ENCODE results near the gene GPR146.
"Not testable (repeated sequence)": the region's sequence is repeated elsewhere in the genome, so short reads cannot be mapped to it uniquely, and the experiment has no call there.

The GPR146 gene

DNA sequence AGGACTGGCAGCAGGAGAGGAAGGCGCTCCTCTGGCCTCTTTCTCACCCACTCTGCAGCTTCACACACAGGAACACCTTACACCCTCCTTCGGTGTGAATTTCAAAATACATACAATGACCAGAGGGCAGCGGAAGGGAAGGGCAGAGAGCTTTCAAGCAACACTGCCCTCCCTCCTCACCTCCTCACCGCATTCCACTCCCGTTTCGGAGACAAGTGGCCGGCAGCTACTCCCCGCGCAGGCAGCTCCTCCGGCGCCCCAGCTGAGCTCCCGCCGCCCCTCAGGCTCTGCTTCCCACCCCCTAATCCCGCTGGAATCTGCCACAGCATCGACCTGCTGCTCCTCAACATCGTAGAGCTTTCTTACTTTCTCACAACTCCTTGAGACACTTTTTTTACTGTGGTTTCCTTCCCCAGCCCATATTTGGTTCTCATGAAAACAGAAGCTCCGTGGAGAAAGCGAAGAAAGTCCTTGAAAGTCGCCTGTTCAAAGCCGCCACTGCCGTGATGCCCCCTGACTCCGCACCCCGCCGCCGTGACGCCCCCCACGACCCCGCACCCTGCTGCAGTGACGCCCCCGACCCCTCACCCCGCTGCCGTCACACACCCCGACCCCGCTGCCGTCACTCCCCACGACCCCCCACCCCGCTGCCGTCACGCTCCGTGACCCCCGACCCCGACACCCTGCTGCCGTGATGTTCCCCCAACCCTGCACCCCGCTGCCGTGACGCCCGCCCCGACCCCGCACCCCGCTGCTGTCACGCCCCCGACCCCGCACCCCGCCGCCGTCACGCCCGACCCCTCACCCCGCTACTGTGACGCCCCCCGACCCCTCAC, 29.0 kb downstream of the GPR146 start:
- no peak for TF ChIP-seq GATA1 (IDR thresholded peaks at IDR 0.05; ENCODE audit: low read depth, low read length)
- TF ChIP-seq POLR2A (IDR thresholded peaks at IDR 0.05; ENCODE audit: low read length), result no peak
- no peak for DNase-seq

DNA sequence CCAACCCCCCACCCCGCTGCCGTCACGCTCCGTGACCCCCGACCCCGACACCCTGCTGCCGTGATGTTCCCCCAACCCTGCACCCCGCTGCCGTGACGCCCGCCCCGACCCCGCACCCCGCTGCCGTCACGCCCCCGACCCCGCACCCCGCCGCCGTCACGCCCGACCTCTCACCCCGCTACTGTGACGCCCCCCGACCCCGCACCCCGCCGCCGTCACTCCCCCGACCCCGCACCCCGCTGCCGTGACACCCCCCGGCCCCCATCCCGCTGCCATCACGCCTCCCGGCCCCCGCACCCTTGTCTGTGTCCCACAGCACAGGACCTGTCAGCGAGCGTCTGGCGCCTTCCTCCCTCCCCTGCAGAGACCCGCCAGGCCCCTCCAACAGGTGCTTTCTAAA, 29.7 kb downstream of the GPR146 start:
- DNase-seq, result not testable (repeated sequence)

DNA sequence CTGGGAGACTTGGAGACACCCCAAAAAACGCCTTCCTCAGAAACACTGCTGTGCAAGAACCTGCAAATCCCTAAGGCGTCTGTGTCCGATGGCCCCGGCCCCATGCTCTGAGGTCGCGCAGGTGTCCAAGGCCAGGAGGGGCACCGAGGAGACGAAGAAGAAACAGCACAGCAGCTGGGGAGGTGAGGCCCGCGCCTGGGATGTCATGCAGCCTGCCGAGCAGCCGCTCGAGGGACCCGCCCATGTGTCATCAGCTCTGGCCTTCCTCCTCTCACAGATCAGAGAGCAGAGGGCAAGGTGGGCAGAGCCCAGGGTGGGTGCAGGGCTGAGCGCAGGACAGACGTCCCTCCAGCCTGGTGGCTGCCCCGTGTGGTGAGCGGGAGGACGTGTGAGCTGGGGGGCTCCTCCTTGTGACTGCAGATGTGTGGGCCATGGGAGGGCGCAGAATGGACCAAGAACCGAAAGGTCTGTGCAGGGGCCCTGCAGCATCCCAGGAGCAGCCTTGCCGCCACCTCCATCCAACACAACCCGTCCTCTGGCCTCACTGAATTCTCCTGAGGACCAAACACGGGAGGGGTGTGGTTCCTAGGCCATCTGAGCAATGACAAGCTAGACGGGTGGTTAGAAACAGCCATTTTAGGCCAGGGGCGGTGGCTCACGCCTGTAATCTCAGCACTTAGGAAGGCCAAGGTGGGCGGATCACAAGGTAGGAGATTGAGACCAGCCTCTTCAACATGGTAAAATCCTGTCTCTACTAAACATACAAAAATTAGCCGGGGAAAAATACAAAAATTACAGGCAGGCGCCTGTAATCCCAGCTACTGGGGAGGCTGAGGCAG, 30.5 kb downstream of the GPR146 start:
- TF ChIP-seq GATA1 (IDR thresholded peaks at IDR 0.05; ENCODE audit: low read depth, low read length), result no peak
- no peak for TF ChIP-seq POLR2A (IDR thresholded peaks at IDR 0.05; ENCODE audit: low read length)

DNA sequence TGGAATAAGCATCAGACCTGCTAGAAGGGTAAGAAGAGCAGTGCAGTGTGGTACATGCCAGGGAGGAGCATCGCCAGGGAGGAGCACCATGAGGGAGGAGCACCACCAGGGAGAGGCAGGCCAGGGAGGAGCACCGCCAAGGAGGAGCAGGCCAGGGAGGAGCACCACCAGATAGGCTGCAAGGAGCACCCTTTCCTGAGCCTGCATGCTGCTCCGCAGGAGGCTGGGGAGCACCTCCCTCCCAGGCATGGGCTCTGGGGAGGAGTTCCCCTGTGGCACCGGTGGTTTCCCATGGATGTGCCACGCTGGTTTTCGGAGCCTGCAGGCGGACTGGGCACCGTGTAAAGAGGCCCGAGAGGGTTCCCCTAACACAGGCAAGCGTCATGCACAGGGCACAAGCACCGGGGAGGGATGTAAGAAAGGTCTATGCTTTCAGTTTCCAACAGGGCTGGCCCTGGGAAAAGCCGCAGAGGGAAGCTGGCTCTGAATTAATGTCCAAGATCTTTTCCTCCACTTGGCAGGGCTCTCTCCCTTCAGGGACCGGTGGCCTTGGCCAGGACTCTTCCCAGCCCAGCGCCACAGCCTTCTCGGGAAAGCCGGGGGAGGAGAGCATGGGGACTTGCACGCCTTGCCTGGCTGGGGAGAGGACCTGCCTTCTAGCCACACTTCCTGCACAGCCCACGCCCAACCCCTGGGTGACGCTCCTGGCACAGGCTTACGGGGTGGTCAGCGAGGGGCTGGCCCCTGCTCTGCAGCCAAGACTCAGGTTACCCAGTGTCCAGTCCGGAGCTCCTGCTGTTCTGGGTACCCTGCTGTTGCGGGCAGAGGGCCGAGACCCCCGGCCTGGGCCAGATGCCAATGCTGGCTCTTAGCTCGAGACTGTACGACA, 32.1 kb downstream of the GPR146 start:
- no peak for DNase-seq
- TF ChIP-seq POLR2A (IDR thresholded peaks at IDR 0.05; ENCODE audit: low read length) (no peak), GATA1 (IDR thresholded peaks at IDR 0.05; ENCODE audit: low read depth, low read length) (no peak)

More for the DNA sequence above, 30.5 kb downstream of the GPR146 start:
- DNase-seq, result no peak

DNA sequence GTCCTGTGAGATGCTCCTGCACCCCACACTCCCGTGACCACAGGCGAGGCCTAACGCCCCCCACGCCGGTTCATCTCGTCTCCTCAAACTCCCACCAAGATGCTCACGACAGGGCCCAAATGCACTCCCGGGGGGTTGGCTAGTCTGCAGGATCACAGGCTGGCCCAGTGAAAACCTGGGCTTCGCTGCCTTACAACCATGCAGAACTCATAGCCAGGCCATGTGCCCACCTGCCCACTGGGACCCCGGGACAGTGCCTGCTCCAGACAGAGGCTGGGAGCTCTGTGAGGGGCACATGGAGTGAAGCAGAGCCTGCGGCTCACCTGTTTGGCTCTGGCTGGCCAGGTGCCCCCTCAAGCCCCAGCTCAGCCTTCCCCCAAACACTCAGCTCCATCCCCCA, 34.2 kb downstream of the GPR146 start:
- no peak for TF ChIP-seq GATA1 (IDR thresholded peaks at IDR 0.05; ENCODE audit: low read depth, low read length)
- no peak for TF ChIP-seq POLR2A (IDR thresholded peaks at IDR 0.05; ENCODE audit: low read length)
- no peak for DNase-seq

DNA sequence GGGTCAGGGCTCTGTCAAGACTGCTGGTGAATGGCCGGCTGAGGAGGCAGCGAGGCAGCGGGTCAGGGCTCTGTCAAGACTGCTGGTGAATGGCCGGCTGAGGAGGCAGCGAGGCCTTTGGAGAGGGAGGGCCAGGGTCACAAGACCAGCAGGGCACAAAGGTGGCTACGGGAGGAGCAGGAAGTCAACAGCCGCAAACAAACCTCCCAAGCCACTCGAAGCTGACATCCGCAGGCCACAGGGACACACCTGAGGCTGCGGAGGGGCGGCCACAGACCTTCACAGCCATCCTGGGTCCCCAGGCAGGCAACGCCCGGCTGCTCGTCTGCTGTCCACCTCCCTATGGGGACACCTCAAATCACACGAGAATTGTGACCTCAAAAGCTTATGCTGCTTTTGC, 34.6 kb downstream of the GPR146 start:
- no peak for DNase-seq
- TF ChIP-seq GATA1 (IDR thresholded peaks at IDR 0.05; ENCODE audit: low read depth, low read length), result no peak
- TF ChIP-seq POLR2A (IDR thresholded peaks at IDR 0.05; ENCODE audit: low read length), result no peak

DNA sequence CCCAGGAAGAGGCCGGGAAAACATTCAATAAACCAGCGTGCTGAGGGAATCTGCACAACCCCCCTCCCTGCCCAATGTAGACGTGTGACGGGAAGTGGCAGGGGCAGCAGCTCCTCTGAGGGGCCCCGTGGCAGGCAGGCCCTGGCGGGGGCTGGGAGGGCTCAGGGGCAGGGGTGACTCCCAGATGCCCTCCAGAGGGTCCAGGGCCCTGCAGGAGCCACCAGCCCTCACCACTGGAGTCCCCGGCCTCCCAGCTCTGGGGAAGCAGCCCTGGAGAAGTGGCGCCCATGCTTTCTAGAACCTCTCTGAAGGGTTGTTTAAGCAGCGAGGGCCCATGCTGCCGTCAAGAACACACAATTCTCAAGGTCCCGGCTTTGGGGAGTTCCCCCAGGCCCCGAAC, 35.2 kb downstream of the GPR146 start:
- TF ChIP-seq POLR2A (IDR thresholded peaks at IDR 0.05; ENCODE audit: low read length), result no peak
- no peak for TF ChIP-seq GATA1 (IDR thresholded peaks at IDR 0.05; ENCODE audit: low read depth, low read length)
- no peak for DNase-seq

DNA sequence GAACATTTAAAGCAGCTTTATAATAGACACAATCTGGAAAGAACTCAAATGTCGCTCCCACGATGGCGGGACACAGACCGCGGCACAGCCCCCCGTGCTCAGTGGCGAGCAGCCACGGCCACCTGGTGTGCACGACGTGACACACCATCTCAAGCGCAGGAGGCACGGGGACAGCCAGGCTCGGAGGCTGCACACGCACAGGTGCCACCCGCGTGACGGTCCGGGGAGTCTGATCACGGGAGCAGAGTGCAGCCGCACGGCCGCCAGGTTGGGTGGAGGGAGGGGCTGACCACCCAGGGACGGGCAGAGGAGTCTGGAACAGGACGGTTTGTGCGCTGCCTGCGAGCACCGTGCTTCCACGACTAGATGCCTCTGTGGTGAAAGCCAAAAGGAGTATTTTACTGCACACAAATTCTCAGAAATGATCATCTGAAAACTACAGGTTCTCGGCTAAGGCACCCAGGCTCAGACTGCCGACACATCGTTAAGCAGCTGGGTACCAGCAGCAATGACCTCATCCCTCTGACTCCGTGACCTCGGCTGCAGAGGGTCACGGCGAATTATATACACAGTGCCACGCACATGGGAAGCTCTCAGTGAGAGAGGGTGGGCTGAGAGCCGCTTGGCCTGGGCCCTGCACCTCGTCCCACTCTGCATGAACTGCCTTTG, 36.0 kb downstream of the GPR146 start:
- TF ChIP-seq GATA1 (IDR thresholded peaks at IDR 0.05; ENCODE audit: low read depth, low read length) (no peak), POLR2A (IDR thresholded peaks at IDR 0.05; ENCODE audit: low read length) (no peak)
- DNase-seq, result no peak

DNA sequence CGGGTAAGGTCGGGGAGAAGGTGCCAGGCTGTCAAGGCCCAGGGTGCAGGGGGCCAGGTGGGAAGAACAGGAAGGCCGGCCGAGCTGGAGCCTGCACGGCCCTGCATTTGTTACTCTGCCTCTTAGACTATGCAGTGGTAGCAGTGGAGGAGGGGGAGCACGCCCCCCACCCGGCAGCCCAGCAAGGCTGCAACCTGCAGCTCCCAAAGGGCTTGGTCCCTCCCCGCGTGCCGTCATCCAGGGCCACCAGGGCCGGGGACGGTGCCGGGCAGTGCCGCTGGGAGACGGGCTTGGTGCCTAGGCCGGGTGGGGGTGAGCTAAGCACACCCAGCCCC, 36.5 kb downstream of the GPR146 start:
- TF ChIP-seq GATA1 (IDR thresholded peaks at IDR 0.05; ENCODE audit: low read depth, low read length), result no peak
- TF ChIP-seq POLR2A (IDR thresholded peaks at IDR 0.05; ENCODE audit: low read length), result no peak

DNA sequence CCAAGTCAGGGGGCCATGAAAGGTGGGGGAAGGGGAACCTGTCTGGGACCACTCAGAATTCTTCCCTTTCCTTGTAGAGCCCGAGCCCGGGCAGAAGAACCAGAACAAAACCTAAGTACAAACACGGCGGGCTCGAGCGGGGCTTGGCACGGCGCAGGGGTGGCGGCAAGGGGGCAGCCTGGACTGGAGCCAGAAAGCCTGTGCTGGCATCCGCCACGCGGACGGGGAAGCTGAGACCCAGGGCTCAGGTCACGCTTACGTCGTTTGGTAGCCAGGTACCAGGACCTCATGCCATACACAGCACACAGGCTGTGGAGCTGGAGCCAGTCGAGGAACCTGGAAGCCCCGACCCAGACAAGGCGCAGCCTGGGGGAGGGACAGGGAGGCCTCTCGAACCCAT, 37.0 kb downstream of the GPR146 start:
- DNase-seq, result no peak
- TF ChIP-seq GATA1 (IDR thresholded peaks at IDR 0.05; ENCODE audit: low read depth, low read length) (no peak), POLR2A (IDR thresholded peaks at IDR 0.05; ENCODE audit: low read length) (no peak)

More for the DNA sequence above, 36.5 kb downstream of the GPR146 start:
- DNase-seq, result no peak

DNA sequence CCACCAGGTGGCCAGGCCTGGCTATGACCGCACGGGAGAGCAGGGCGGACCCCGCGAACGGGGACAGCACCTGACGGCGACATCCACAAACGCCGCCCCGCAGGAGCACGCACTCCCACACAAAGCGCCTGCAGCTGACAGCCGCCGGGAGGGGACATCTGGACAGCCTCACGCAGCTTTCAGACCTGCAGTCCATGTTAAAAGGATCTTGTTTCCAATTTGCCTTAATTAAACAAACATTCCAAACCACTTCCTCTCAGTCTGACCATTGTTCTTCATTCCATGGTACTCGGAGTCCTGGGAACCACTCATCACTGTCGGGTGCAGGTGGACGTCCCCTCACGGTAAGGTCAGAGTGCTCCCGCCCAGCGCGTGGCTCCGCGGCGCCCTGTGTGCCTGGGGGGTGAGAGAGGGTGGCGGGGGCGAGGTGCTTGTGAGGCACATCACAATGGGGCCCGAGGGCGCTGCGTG, 37.6 kb downstream of the GPR146 start:
- TF ChIP-seq GATA1 (IDR thresholded peaks at IDR 0.05; ENCODE audit: low read depth, low read length) (no peak), POLR2A (IDR thresholded peaks at IDR 0.05; ENCODE audit: low read length) (no peak)
- no peak for DNase-seq

DNA sequence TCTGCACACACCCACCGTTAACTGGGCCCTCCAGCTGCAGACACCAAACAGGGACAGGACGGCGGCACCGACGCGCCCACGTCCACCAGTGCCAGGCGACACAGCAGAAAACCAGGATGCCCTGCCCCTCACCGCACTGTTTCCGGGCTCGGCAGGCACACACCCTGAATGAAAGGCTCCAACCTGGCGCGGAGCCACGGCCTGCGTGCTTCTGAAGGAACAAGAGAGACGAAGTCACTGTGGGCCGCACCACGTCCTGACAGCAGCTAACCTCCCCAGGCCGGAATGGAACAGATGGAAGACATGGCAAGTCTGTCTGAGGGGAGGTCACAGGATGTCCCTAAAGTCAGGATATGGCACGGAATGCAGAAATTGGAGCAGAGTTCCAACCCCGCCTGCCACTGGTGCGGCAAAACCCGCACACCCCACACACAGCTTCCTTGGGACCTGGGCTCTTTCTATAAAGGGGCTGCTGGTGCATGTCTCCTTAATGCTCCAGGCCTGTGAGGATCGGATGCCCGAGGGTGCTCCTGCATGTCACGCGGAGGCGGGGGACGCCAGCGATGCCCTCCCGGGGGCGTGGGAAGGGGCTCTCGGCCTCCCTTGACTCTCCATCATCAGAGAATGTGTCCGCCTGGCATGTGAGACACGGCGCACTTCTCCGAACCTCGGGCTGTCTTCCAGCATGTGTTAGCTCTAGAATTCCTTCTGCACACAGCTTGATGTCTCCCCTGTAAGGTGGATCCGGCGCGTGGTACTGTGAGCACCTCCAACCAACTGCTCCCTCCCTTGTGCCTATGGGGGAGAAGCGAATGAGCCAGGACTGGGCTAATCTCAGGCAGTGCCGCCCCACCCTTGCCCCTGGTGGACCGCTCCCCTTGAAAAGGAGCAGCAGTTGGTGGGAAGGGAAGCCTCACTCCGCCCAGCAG, 39.6 kb downstream of the GPR146 start:
- DNase-seq, result no peak
- TF ChIP-seq POLR2A (IDR thresholded peaks at IDR 0.05; ENCODE audit: low read length) (no peak), GATA1 (IDR thresholded peaks at IDR 0.05; ENCODE audit: low read depth, low read length) (no peak)

All from erythroblast (primary cell).